OCI-LY7 (cell line): ENCODE results near the gene RTKN2. TPM values are rescaled to one million over a fixed set of nuclear protein-coding genes. Genes with fewer than 3 reads are reported as not detected.

Experiments used
- BruUV-seq: library from RNA; stranded (reverse); fragments of 400-500 nt; replicated peaks from 2 replicates; lab custom pipeline; 2021; lab: Mats Ljungman, UMichigan
- CTCF ChIA-PET: fragments of 300-600 bp; sonication (Branson Sonifier 250); formaldehyde crosslinking; loops from one replicate; lab custom pipeline; 2022; ENCODE audit warnings: antibody characterized with exemption; ENCODE audit not compliant: unreplicated experiment; lab: Charles Lee
- POLR2A ChIA-PET: fragments of 300-600 bp; sonication (Branson Sonifier 250); formaldehyde crosslinking; loops from one replicate; lab custom pipeline; 2022; ENCODE audit warnings: antibody characterized with exemption; lab: Charles Lee
- DNase-seq: peaks from one replicate; pipeline ENCODE4 v3.0.0-alpha.2; 2015; ENCODE audit warnings: low spot score
- H2AFZ ChIP-seq: fragments of 200-600 bp; sonication (generic), shearing (Covaris generic); 2 replicates; pipeline ENCODE4 v1.6.1; 2014; ENCODE audit warnings: mild to moderate bottlenecking, antibody characterized with exemption, low read length, moderate library complexity
- H3K27ac ChIP-seq: fragments of 200-600 bp; sonication (generic); 2 replicates; pipeline ENCODE4 v1.5.1; 2014; ENCODE audit warnings: mixed run types, low read depth, mild to moderate bottlenecking, moderate library complexity, low read length, inconsistent platforms; ENCODE audit not compliant: poor library complexity, severe bottlenecking
- H3K36me3 ChIP-seq: fragments of 200-600 bp; sonication (generic); 2 replicates; pipeline ENCODE4 v1.6.1; 2014; ENCODE audit warnings: mild to moderate bottlenecking, antibody characterized with exemption, low read length, moderate library complexity, mixed read lengths; ENCODE audit not compliant: insufficient read depth
- H3K4me1 ChIP-seq: fragments of 200-600 bp; sonication (generic); 2 replicates; pipeline ENCODE4 v1.5.1; 2014; ENCODE audit warnings: mild to moderate bottlenecking, low read length; ENCODE audit not compliant: insufficient read depth, poor library complexity, severe bottlenecking
- H3K4me2 ChIP-seq: fragments of 200-600 bp; sonication (generic); 2 replicates; pipeline ENCODE4 v1.6.1; 2014; ENCODE audit warnings: mild to moderate bottlenecking, low read length
- H3K4me3 ChIP-seq: fragments of 200-600 bp; sonication (generic); 2 replicates; pipeline ENCODE4 v1.5.1; 2014; ENCODE audit warnings: mild to moderate bottlenecking, low read depth, low read length; ENCODE audit not compliant: poor library complexity, severe bottlenecking
- H3K79me2 ChIP-seq: fragments of 200-600 bp; sonication (generic); 2 replicates; pipeline ENCODE4 v1.6.1; 2016; ENCODE audit warnings: low read depth, mild to moderate bottlenecking, low read length, moderate library complexity, mixed read lengths; ENCODE audit not compliant: insufficient read depth
- H3K9me2 ChIP-seq: fragments of 200-600 bp; sonication (generic); 2 replicates; pipeline ENCODE4 v1.6.1; 2016; ENCODE audit warnings: mild to moderate bottlenecking, low read length, mixed read lengths; ENCODE audit not compliant: insufficient read depth
- H3K9me3 ChIP-seq: fragments of 200-600 bp; sonication (generic); 2 replicates; pipeline ENCODE4 v1.6.1; 2014; ENCODE audit warnings: mild to moderate bottlenecking, mixed run types, low read length, mixed read lengths
- H4K20me1 ChIP-seq: fragments of 200-600 bp; sonication (generic); 2 replicates; pipeline ENCODE4 v1.6.1; 2014; ENCODE audit warnings: mild to moderate bottlenecking, antibody characterized with exemption, low read length, moderate library complexity, mixed read lengths; ENCODE audit not compliant: insufficient read depth
- CTCF ChIP-seq: fragments of 200-600 bp; sonication (generic); conservative IDR thresholded peaks from 2 replicates; pipeline ENCODE4 v1.5.1; 2014; ENCODE audit warnings: mild to moderate bottlenecking, antibody characterized with exemption, low read length, moderate library complexity, mixed read lengths
- EZH2phosphoT487 ChIP-seq: fragments of 200-600 bp; sonication (generic); IDR thresholded peaks from 2 replicates; pipeline ENCODE4 v1.6.1; 2018; ENCODE audit warnings: low read depth, borderline replicate concordance, mild to moderate bottlenecking, mixed run types, antibody characterized with exemption, low read length, moderate library complexity, mixed read lengths
- intact Hi-C: fragments of 100-400 bp; cut with micrococcal nuclease; formaldehyde crosslinking; loops from one replicate; pipeline ENCODE4 v1.10.0; 2022; ENCODE audit not compliant: unreplicated experiment
- total RNA-seq, 2 experiments: library from RNA; depleted of rRNA in 1 of 2; stranded (reverse); fragments of >200 nt in 1 of 2; shearing (Covaris generic) in 1 of 2; gene quantifications; 2 replicates each; pipeline ENCODE4 v1.2.3, GENCODE V29; 2014 to 2022

Gene RTKN2
- total RNA-seq, 2 experiments from 2014 or later = 12.3 to 20.4 TPM

- no peak overlapping the region for H3K27ac ChIP-seq
- DNase-seq = no peak
- H2AFZ ChIP-seq = no peak overlapping the region
- H3K9me3 ChIP-seq = 0 out of 2 replicates have a peak, but pooled peaks cover 3% of the 10 kb centered on the region
- intact Hi-C loops = no loop called here
- no peak for TF ChIP-seq EZH2phosphoT487
- TF ChIP-seq CTCF = no peak
- POLR2A ChIA-PET = interaction anchor here (0.6 to 2.5 kb wide), 19 partner anchors 9 to 643 kb away, joined by 3 to 11 read pairs (median 3); no protein-coding TSS in a partner anchor
- H3K79me2 ChIP-seq = peaks cover 14% of the 10 kb centered on the region; the same call in 1 of the 2 replicates
- H3K9me2 ChIP-seq = no peaks in the 10 kb centered on the region
- BruUV-seq = no TSS peak
- H3K4me1 ChIP-seq = peaks cover 20% of the 10 kb centered on the region
- CTCF ChIA-PET = no interaction called here
- H3K4me2 ChIP-seq = no peak overlapping the region
- peaks cover 35% of the 10 kb centered on the region for H3K36me3 ChIP-seq
- H3K4me3 ChIP-seq = no peak overlapping the region
- H4K20me1 ChIP-seq = no peaks in the 10 kb centered on the region
Measured at GRCh38 chr10:62239994-62240393, 28.6 kb downstream of the RTKN2 start.

- DNase-seq = no peak
- peaks cover 9% of the 10 kb centered on the region for H3K4me1 ChIP-seq
Measured at GRCh38 chr10:62238880-62239279, 29.8 kb downstream of the RTKN2 start.

More at GRCh38 chr10:62238880-62239279, 29.8 kb downstream of the RTKN2 start:
- intact Hi-C loops = no loop called here
- TF ChIP-seq CTCF (no peak), EZH2phosphoT487 (no peak)
- Histone ChIP-seq H3K4me3 (no peak overlapping the region), H2AFZ (no peak overlapping the region), H3K36me3 (peaks cover 38% of the 10 kb centered on the region), H3K4me2 (no peak overlapping the region), H3K9me2 (no peaks in the 10 kb centered on the region), H3K9me3 (0 out of 2 replicates have a peak, but pooled peaks cover 3% of the 10 kb centered on the region), H3K27ac (no peak overlapping the region), H3K79me2 (peaks cover 3% of the 10 kb centered on the region; the same call in 1 of the 2 replicates), H4K20me1 (no peaks in the 10 kb centered on the region)
- POLR2A ChIA-PET = interaction anchor here (0.5 to 2.5 kb wide), 7 partner anchors 8 to 403 kb away, joined by 3 to 10 read pairs (median 4); no protein-coding TSS in a partner anchor
- no TSS peak for BruUV-seq
- CTCF ChIA-PET = interaction anchor here (0.5 kb wide), 1 partner anchor 161 kb away, joined by 3 read pairs; no protein-coding TSS in a partner anchor
